Esophagus mucosa (tissue), 1 donor: ENCODE data around the gene CCDC172. TPM values are rescaled to one million over a fixed set of nuclear protein-coding genes. Genes with fewer than 3 reads are reported as not detected.

Experiments
- ATAC-seq: fragments of 200-7000 bp; cut with Tn5 transposase; one replicate; pipeline ENCODE4 v1.9.1; 2020
- total RNA-seq: library from RNA; stranded (reverse); gene quantifications from one replicate; pipeline ENCODE4 v1.2.4, GENCODE V29; 2023
- donor health status: DM: yes; HTN: yes; CAD: no.

The CCDC172 gene, protein sequence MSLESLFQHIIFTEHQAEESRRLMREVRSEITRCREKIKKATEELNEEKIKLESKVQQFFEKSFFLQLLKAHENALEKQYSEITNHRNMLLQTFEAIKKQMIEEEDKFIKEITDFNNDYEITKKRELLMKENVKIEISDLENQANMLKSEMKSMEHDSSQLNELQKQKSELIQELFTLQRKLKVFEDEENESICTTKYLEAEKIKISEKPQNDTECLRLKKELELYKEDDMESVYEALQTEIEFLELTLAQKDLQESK
- total RNA-seq = not detected

GRCh38 chr10:116324227-116324950 is at the start of gene CCDC172:
CCDC172 (plus strand) TSS chr10:116324448; CDS start chr10:116325012, 564 bp downstream.
- no peak for ATAC-seq

- no peak for ATAC-seq
Measured at GRCh38 chr10:116276981-116277380, 47.3 kb upstream of the CCDC172 start.

DNA sequence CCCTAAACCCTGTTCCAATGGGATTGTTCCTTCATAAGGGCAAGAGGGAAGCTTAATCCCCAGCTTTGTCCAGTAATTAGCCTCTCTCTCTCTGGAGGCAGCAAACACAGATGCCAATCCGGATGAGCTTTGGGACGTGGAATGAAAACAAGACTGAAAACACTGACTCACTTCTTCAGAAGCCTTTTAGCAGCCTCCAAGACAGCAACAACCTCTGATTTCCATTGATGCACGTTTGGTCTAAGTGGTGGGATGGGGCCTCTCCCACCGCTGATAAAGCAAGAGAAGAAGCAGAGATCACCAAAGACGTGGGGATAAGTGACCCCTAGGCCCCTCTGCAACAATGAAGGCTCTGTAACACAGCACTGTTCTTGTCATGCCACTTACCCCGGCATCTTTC is 45.4 kb upstream of the CCDC172 start:
- no peak for ATAC-seq

DNA sequence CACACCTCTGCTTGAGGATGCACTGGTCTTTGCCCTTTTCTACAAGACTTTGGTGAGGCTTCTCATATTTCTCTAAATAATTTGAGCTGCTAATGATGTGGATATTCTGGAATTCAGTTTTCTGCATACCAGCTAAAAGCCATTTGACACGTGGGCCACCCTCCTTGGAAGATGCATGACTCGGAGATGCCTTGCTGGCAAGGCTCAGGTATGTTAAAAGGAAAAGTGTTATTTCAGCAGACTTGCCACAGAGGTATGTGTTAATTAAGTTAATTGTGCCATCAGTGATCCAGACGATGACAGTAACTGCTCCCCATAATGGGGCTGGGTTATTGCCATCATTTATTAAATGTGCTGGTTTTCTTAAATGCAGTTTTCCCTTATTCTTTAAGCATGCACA is 42.5 kb upstream of the CCDC172 start:
- ATAC-seq = no peak

- ATAC-seq = no peak
Measured at GRCh38 chr10:116286626-116287200, 37.5 kb upstream of the CCDC172 start.

- ATAC-seq = no peak
Measured at GRCh38 chr10:116287906-116288501, 36.2 kb upstream of the CCDC172 start.

DNA sequence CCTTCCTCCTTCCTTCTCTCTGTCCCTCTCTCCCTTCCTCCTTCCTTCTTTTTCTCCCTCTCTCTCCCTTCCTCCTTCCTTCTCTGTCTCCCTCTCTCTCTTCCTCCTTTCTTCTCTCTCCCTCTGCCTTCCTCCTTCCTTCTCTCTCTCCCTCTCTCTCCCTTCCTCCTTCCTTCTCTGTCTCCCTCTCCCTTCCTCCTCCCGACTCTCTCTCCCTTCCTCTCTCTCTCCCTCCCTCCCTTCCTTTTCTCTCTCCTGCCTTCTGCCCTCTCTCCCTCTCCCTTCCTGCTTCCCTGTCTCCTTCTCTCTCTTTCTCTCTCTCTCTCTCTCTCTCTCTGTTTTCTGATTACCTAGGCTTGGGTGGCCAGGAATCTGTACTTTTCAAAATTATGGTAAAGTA is 34.6 kb upstream of the CCDC172 start:
- no peak for ATAC-seq

- no peak for ATAC-seq
Measured at GRCh38 chr10:116292493-116292892, 31.8 kb upstream of the CCDC172 start.

DNA sequence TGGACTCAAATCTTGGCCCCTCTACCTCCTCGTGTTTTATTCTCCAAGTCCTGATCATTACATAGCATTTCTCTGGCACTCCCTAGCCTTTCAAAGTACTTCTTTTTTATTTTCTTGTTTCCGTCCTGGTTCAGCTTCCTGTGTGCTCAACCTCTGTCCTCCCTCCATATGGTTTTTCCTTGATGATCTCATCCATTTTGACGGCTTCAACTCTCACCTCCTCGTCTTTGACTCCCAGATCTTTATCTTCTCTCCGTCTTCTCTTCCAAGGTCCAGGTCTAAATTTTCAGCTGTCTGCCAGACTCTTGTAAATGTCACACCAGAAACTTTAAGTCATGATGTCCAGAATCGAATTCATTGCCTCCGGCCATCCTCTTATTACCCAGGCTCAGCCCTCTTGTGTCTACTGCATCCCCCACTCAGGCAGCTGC is 27.9 kb upstream of the CCDC172 start:
- no peak for ATAC-seq

- no peak for ATAC-seq
Measured at GRCh38 chr10:116298586-116298985, 25.7 kb upstream of the CCDC172 start.

DNA sequence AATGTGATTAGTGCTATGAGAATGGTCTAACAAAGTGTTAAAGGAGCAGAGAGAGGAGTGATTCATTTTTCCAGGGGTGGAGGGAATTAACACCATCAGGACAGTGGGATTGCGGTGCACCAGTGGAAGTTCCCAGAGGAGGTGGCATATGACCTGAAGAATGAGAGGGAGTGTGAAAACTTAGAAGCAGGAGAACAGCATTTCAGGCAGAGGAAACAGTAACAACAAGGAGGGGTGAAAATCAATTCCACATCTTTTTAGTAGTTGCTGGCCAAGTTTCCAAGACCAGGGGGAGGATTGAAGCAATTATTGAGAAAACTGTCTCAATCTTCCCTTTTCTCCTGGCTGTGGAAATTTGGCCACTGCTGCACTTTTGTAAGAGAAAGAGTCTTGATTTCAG is 23.7 kb upstream of the CCDC172 start:
- ATAC-seq = no peak

- no peak for ATAC-seq
Measured at GRCh38 chr10:116304923-116305322, 19.3 kb upstream of the CCDC172 start.

DNA sequence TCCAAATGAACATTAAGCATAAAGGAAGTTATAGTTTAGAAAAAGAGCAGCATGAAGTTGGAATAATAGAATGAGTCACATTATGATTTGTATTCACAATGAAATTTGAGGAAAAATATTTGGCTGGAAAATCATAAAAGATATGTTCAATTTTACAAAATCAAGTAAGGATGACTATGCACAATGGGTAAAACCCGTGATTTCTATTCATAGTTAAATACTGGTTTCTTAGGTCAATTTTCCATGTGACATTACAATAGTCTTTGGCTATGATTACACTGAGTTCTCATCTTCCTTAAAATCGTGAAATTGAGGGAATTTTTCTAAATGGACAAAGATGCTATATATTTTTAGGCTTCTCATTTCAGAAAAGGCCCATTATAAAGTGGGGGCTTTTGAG is 17.4 kb upstream of the CCDC172 start:
- no peak for ATAC-seq

GRCh38 chr10:116307455-116307854 is 16.8 kb upstream of the CCDC172 start:
- ATAC-seq = no peak

DNA sequence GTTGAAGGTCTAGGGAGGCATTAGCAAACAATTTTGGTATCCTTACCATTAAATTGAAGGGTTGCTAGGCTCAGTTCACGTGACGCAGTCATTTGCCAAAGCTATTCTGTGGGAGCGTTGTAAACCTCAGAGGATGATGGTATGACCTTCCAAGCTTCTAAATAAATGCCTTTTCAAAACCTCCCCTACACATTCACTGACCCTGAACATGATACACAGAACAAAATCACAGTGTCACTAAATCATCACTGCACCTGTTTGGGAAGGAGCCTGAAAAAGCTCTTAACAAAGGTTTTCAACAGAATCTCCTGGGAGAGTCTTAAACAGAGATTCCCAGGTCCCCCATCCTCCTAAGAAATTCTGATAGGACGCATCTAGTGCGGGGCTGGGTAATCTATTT is 13.2 kb upstream of the CCDC172 start:
- ATAC-seq = no peak

- no peak for ATAC-seq
Measured at GRCh38 chr10:116311706-116312490, 12.3 kb upstream of the CCDC172 start.

- no peak for ATAC-seq
Measured at GRCh38 chr10:116312548-116312947, 11.7 kb upstream of the CCDC172 start.

DNA sequence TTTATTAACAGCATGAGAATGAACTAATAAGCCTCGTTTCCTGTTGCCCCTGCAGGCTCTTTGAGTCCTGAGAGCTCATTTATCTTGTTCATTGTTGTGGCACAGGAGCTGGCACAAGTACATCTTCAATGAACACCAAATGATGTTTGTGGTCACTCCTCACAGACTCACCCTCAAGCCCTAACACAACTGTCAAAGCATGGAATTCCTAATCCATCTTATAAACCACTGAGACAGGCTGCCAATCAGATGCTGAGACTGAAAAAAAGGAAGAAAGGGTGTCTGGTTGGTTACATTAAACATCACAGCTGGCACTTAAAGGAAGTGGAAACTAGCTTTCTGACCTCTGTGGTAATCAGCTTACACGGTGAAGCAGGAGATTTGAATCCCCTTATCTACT is 7.7 kb upstream of the CCDC172 start:
- no peak for ATAC-seq

DNA sequence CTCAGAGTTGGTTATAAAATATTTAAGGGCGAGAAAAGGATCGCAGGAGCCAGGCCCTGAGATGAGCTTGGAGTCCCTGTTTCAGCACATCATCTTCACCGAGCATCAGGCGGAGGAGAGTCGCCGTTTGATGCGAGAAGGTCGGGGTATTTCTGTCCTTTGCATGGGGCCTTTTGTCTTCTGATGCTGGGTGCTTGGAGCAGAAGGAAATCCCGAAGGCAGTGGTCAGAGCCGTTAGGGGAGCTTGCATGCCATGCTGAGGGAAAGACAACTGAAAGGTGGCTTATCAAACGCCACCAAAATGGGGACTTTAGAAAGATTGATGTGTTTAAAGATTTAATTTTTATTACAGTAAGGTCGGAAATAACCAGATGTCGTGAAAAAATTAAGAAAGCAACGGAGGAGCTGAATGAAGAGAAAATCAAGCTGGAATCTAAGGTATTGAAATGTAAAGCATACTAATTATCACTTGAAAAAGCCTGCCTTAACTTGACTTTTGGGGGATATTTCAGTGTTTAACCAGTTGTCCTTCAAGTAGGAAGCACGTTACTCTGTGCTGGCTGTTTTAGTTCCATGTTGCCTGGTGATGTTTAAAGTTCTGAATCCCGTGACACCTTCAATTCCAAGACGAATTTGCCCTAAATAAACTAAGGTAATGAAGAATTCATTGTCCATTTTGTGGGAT is 845 bp downstream of the CCDC172 start:
- no peak for ATAC-seq

- ATAC-seq = no peak
Measured at GRCh38 chr10:116325987-116326386, 1.7 kb downstream of the CCDC172 start.

DNA sequence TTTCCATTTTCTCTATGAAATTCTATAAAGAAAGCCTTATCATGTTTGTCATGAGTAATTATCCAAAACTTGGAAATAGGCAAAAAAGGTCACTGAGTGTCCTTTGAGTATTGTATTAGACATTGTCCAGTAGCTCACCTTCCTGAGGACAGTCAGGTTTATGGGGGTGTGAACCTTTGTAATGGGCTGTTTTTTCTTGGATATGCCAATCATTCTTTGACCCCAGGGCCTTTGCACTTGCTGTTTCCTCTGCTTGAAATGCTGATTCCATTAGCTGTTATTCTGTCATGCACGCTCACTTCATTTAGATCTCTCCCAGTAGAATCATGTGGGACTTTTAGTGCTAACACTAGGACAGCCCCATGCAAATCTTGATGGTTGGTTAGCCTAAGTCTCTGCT is 4.9 kb downstream of the CCDC172 start:
- no peak for ATAC-seq

DNA sequence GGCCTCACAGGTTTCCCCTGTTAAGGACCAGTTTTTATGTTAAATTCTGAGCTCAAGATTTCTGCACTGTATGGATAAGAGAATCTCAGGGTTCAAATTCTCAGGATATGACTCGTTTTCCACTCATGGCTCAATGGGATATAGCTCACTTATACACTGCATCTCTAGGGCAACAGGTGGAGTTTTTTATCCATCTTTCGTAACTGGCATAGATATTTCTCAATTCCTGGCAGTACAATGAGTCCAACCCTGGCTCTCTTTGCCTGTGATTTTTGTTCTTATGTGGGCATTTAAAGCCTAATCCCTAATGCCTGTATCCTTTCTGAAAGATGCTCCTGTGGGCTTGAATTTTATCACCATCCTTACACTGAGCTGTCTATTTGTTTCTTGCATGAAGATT is 7.6 kb downstream of the CCDC172 start:
- ATAC-seq = no peak
